ENCODE results near the gene CD19. TPM values are rescaled to one million over a fixed set of nuclear protein-coding genes. Genes with fewer than 3 reads are reported as not detected.
A peak's percentile ranks its signal among the peaks of the same experiment; 100 is the strongest.
"Not testable (repeated sequence)": the region's sequence is repeated elsewhere in the genome, so short reads cannot be mapped to it uniquely, and the experiment has no call there.

CD19 gene
- total RNA-seq, 1 donor from 2014 or later: not detected

DNA sequence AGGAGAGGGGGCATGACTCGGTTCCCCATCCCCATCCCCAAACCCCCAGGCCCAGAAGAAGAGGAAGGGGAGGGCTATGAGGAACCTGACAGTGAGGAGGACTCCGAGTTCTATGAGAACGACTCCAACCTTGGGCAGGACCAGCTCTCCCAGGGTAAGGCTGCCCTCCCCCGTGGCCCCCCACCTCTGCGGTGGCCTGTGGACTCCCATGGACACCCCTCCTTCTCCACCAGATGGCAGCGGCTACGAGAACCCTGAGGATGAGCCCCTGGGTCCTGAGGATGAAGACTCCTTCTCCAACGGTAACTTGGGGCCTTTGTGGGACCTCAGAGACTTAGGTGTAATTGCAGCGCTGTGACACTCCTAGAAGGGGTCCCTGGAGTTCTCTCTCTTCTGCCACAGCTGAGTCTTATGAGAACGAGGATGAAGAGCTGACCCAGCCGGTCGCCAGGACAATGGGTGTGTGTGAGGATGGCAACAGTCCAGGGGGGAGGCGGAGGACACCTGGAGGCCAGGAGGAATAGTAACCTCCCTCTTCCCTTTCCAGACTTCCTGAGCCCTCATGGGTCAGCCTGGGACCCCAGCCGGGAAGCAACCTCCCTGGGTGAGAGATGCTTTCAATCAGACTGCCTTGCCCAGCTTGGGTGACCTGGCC lies 5.6 kb downstream of the CD19 start:
- no peaks in the 10 kb centered on the region for H3K27me3 ChIP-seq (ENCODE audit: low read depth)
- intact Hi-C loops (cut with micrococcal nuclease): no loop called here
- H3K9me3 ChIP-seq (replicated peaks): no peaks in the 10 kb centered on the region
- H3K4me3 ChIP-seq: no peak overlapping the region
- no peak overlapping the region for H3K27ac ChIP-seq (replicated peaks)
- H3K4me1 ChIP-seq: no peaks in the 10 kb centered on the region
- TF ChIP-seq, protein P1, sequence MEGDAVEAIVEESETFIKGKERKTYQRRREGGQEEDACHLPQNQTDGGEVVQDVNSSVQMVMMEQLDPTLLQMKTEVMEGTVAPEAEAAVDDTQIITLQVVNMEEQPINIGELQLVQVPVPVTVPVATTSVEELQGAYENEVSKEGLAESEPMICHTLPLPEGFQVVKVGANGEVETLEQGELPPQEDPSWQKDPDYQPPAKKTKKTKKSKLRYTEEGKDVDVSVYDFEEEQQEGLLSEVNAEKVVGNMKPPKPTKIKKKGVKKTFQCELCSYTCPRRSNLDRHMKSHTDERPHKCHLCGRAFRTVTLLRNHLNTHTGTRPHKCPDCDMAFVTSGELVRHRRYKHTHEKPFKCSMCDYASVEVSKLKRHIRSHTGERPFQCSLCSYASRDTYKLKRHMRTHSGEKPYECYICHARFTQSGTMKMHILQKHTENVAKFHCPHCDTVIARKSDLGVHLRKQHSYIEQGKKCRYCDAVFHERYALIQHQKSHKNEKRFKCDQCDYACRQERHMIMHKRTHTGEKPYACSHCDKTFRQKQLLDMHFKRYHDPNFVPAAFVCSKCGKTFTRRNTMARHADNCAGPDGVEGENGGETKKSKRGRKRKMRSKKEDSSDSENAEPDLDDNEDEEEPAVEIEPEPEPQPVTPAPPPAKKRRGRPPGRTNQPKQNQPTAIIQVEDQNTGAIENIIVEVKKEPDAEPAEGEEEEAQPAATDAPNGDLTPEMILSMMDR (IDR thresholded peaks at IDR 0.05; ENCODE audit: borderline replicate concordance): no peak
- DNase-seq: no peak
- no peaks in the 10 kb centered on the region for H3K36me3 ChIP-seq

DNA sequence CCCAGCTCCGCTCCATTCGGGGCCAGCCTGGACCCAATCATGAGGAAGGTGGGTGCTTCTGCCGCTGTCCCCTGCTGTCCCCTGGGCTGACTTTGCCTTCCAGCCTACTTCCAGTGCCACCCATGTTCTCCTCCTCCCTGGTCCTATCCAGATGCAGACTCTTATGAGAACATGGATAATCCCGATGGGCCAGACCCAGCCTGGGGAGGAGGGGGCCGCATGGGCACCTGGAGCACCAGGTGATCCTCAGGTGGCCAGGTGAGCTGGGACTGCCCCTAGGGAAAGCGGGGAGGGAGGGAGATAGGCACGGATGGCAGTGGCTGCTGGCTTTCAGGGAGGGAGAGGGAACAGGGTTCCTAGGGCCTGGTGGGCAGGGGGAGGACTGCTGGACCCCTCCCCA lies 7.0 kb downstream of the CD19 start:
- TF ChIP-seq, protein P1 (IDR thresholded peaks at IDR 0.05; ENCODE audit: borderline replicate concordance): no peak
- intact Hi-C loops (cut with micrococcal nuclease): no loop called here

DNA sequence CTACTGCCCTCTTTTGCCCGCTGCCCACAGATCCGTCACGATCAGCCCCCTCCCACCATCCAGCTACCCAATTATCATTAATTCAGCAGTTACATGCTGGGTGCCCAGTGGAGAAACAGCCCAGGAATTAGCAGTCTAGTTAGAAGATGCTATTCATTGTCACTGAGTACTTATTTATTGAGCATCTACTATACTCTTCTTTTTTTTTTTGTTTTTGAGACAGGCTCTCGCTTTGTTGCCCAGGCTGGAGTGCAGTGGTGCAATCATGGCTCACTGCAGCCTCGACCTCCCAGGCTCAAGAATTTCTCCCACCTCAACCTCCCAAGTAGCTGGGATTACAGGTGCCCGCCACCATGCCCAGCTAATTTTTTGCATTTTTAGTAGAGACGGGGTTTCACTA lies 8.1 kb downstream of the CD19 start:
- H3K27me3 ChIP-seq (ENCODE audit: low read depth); H3K36me3 ChIP-seq: not testable (repeated sequence)

More for the DNA sequence above, 7.0 kb downstream of the CD19 start:
- DNase-seq: no peak
- H3K4me1 ChIP-seq: no peaks in the 10 kb centered on the region
- H3K27ac ChIP-seq (replicated peaks): no peak overlapping the region
- no peak overlapping the region for H3K4me3 ChIP-seq
- H3K36me3 ChIP-seq: no peaks in the 10 kb centered on the region
- no peaks in the 10 kb centered on the region for H3K27me3 ChIP-seq (ENCODE audit: low read depth)
- H3K9me3 ChIP-seq (replicated peaks): no peaks in the 10 kb centered on the region

DNA sequence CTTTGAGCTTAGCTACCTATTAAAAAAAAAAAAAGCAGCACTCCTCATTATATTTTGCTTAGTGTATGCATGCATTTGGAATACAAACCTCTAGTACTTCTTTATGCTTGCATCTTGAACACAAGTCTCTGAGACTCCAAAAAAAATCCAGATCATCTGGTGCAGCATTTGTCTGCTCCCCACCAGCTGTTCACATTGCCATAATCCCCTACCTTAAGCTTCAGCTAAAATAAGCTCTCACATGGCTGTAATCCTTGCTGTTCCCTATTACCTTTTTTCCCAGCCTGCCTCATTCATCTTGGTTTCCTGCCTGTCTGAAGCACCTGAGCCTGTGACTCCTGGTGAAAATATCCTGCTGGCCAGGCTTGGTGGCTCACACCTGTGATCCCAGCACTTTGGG lies 11.5 kb downstream of the CD19 start:
- Histone ChIP-seq H3K36me3 (no peaks in the 10 kb centered on the region), H3K27me3 (ENCODE audit: low read depth) (no peaks in the 10 kb centered on the region), H3K4me3 (no peak overlapping the region), H3K9me3 (replicated peaks) (no peaks in the 10 kb centered on the region), H3K4me1 (peaks cover 9% of the 10 kb centered on the region), H3K27ac (replicated peaks) (no peak overlapping the region)
- intact Hi-C loops (cut with micrococcal nuclease): no loop called here
- no peak for DNase-seq
- TF ChIP-seq, protein P1 (IDR thresholded peaks at IDR 0.05; ENCODE audit: borderline replicate concordance): no peak

More for the DNA sequence above, 8.1 kb downstream of the CD19 start:
- H3K4me3 ChIP-seq; H3K4me1 ChIP-seq; intact Hi-C loops (cut with micrococcal nuclease); H3K9me3 ChIP-seq (replicated peaks); H3K27ac ChIP-seq (replicated peaks); DNase-seq: not testable (repeated sequence)

DNA sequence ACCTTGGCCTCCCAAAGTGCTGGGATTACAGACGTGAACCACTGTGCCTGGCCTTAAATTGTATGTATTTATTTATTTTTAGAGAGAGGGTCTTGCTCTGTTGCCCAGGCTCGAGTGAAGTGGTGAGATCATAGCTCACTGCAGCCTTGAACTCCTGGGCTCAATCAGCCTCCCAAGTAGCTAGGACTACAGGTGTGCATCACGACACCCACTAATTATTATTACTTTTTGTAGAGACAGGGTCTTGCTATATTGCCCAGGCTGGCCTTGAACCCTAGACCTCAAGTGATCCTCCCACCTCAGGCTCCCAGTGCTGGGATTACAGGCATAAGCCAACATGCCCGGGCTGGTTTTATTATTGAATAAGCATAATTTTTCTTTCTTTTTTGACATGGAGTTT lies 14.9 kb downstream of the CD19 start:
- TF ChIP-seq, protein P1 (IDR thresholded peaks at IDR 0.05; ENCODE audit: borderline replicate concordance): no peak
- intact Hi-C loops (cut with micrococcal nuclease): no loop called here

DNA sequence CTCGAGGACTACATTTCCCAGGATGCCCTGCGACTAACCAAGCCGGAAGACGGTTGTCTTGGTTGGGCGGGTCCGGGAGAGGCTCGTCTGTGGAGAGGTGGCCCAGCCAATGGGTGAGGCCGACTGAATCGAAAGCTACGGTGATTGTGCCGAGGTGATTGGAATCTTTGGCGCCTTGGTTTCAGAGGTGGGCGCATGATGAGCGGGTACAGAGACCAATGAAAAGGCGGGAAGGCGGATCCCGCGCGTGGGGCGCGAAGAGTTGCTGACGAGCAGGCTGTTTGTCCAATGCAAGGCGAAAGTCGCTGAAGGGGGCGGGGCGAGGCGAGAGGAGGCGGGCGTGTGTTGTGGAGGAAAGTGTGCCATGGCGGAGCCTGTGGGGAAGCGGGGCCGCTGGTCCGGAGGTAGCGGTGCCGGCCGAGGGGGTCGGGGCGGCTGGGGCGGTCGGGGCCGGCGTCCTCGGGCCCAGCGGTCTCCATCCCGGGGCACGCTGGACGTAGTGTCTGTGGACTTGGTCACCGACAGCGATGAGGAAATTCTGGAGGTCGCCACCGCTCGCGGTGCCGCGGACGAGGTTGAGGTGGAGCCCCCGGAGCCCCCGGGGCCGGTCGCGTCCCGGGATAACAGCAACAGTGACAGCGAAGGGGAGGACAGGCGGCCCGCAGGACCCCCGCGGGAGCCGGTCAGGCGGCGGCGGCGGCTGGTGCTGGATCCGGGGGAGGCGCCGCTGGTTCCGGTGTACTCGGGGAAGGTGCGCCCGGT lies 19.1 kb downstream of the CD19 start, which contains the start of gene NFATC2IP:
TSS of gene NFATC2IP (plus strand) at position 290 of the 762 bp plus-strand sequence. CDS start at position 365, 75 bp downstream.
- no peaks in the 10 kb centered on the region for H3K9me3 ChIP-seq (replicated peaks)
- no peaks in the 10 kb centered on the region for H3K27me3 ChIP-seq (ENCODE audit: low read depth)
- H3K36me3 ChIP-seq: peaks cover 38% of the 10 kb centered on the region
- H3K4me3 ChIP-seq: peak within 1 kb of the TSS; percentile 92
- TF ChIP-seq, protein P1 (IDR thresholded peaks at IDR 0.05; ENCODE audit: borderline replicate concordance): no peak
- peak within 1 kb of the TSS; percentile 90 for H3K27ac ChIP-seq (replicated peaks)
- intact Hi-C loops (cut with micrococcal nuclease): no loop called here
- H3K4me1 ChIP-seq: peaks cover 22% of the 10 kb centered on the region
- DNase-seq: peak; percentile 99

More for the DNA sequence above, 14.9 kb downstream of the CD19 start:
- H3K27ac ChIP-seq (replicated peaks): no peak overlapping the region
- H3K27me3 ChIP-seq (ENCODE audit: low read depth): no peaks in the 10 kb centered on the region
- peaks cover 21% of the 10 kb centered on the region for H3K4me1 ChIP-seq
- no peak for DNase-seq
- no peaks in the 10 kb centered on the region for H3K9me3 ChIP-seq (replicated peaks)
- H3K4me3 ChIP-seq: no peak overlapping the region
- H3K36me3 ChIP-seq: no peaks in the 10 kb centered on the region
